Left forelimb (tissue), 1 donor: Measurements from ENCODE around the gene MAPK7.

Source experiments
- DNase-seq: peaks from one replicate; pipeline ENCODE4 v3.0.0-alpha.2; 2018; ENCODE audit warnings: low spot score

MAPK7 gene

DNA sequence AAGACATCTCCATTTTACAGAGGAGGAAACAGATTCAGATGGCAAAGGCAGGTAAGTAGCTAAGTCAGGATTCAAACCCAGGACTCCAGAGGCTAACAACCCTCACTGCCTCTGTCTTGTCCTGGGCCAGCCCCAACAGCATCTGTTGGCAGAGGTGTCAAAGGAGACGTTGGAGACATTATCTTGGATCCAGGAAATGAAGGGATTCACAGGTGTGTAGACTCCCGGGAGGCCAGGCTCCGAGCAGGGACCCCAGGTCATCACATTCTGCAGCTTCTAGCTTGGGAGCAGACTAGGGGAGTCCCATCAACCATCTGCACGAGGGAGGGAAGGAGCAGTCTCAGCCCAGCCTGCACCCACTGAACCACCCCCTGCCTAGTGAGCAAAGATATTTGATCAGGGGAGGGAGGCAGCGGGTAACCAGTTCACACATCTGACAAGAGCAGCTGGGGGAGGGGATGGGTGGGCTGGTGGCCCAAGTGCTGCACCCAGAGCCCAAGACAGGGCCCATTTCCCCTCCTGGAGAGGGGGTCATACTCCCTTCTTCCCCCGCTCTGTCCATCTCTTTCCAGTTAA lies 14.8 kb upstream of the MAPK7 start:
- DNase-seq: no peak

DNA sequence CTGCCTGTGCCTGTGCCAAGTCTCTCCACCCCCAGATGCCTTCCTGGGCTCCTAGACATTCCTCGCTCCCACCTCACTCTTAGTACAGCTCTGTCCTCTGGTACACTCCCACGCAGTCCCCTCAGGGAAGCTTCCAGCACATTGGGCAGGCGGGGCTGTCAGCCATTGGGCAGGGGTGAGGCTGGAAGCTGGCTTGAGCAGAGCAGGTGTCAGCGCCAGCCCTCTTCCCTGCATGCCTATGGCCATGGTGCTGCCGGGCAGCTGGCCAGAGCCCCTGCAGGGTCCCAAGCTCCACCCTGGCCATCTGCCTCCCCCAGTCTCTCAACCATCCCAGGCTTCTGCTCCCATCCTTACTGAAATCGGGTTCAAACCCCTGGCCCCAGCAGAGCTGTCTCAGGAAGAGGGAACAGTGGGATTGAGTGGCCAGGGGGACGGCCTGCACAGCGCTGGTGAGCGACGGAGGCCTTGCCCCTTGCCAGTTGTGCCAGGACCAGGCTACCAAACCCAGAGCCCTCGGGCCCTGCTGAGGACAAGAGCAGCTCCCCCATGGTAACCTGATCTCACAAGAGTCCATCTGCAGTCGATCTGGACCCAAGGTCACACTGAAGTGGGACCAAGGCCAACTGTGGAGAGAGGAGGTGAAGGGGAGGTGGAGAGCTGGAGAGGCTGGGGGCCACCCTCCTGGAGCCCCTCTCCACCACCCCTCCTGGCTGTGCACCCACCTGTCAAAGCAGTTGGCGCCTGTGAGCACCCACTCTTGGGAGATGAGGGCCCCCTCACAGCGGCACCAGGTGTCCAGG lies 13.4 kb upstream of the MAPK7 start:
- DNase-seq: no peak

DNA sequence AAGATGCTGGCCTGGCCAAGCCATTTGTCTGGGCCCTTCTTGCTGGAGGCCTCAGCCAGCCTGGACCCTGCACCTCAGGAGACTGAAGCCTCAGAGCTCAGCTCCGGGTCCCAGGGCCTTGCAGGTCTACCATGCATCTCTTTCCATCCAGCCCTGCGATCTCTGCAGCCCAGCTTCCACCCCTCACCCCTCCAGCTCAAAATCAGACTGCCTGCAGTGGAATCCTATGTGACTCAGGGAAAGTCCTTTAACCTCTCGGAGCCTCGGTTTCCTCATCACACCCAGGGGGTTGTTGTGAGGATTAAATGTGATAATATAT lies 12.8 kb upstream of the MAPK7 start:
- DNase-seq: no peak

DNA sequence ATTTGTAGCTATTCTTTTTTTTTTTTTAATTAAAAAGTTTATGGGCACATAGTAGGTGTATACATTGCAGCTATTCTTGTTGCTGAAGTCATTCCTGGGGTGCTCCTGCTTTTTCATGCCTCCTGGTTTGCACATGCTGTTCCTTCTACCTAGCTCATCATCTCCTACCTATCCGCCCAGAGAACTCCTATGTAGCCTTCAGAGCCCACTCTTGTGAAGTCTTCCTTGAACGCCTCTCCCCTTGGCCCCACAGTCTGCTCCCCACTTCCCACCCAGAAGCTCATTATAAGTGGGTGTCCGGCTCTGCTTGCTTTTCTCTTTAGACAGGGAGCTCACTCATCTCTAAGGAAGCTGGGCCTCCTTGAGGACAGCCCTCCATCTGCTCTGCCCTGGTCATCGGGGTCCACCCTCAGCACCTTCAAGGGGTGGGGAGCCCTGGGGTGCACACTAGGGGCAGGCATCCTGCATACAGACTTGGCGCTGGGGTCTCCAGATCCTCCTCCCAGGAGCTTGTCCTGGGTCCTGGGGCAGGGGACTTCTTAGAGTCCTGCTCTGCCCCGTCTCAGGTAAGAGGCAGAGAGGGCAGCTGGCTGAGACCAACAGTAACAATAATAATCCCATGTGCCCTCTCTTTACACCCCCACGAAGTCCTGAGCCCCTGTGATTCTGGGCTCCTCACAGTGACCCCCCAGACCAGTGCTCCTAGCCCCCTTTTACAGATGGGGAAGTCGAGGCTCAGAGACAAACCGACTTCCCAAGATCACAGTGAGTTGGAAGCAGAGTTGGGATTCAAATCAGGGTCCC lies 12.3 kb upstream of the MAPK7 start:
- DNase-seq: no peak

DNA sequence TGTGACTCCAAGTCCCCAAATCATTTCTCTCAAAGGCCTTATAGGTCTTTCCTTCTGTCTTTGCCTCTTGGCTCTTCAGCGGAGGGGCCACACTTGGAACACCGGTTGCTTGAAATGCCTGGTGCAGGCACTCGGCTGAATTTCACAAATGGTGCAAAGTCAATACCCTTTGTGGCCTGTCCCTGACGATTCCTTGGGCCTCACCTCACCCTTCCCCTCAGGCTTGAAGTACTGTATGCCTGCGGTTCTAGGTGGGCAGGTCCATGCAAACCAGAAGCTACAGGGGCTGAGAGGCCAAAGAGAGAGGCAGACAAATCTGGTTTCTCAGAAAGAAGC lies 11.7 kb upstream of the MAPK7 start:
- no peak for DNase-seq

DNA sequence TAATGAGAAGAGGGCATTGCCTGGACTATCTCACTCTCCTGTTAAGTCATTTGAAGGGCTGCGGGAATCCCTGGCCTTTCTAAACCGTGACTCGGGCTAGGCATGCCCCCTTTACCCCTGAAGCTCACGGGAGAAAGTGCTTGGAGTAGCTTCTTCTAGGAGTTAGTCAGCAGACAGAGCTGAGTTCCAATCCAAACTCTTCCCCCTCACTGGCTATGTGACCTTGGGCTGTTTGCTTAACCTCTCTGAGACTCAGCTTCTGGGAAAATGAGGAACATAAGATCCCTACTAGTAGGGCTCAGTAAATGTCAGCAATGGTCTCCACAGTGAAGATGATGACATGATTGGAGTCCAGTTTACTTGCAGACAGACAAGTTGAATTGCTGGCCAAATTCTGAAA lies 10.1 kb upstream of the MAPK7 start:
- DNase-seq: no peak

DNA sequence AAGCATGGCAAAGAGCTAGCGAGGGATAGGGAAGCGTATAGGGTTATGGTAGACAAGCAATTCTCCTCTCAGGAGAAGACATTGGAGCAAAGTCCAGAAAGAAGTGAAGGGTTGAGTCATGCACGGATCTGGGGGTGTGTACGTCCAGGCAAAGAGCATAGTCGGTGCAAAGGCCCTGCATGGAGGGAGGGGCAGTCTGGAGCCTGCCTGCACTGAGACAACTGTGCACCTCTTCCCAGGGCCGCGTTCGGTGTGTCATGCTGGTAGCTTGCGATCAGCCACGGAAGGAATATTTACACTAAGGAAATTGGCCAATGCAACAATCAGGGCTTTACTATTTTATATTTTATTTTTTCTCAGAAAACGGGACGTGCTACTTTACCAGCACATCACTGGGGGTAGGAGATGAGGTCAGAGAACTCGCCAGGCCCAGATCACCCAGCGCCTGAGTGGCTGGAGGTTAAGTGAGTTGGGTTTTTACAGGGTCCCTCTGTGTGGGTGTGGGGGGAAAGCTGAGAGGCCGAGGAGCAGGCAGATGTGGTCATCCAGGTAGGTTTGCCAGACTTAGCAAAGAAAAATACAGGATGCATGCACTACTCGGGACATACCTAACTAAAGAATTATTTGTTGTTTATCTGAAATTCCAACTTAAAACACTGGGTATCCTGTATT lies 9.1 kb upstream of the MAPK7 start:
- DNase-seq: peak; percentile 30

DNA sequence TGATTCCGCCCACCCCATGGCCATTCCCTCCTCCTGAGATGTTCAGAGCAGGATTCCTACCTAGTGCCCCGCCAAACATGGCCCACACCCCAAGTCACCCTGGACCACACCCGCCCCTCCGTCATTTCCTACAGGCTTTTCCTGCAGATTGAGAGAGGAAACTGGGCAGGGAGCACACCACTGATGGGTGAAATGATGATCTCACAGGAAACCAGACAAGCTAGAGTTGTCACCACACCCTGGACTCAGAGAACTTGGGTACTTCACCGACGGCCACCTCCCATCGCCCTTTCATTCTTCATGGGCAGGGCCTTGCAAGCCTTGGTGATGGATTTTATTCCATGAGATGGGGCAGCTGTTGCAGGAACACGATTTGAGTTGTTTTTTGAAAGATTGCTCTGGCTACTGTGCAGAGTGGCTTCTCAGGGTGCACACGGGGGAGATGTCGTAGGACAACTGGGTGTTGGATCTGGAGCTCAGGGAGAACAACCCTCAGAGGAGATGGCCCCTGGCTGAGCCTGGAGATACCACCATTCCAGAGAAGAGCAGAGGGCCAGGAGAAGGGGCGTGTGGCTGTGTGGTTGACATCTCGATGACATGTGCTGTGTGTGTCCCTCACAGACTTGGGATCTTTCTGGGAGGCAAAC lies 8.3 kb upstream of the MAPK7 start:
- peak; percentile 37 for DNase-seq

DNA sequence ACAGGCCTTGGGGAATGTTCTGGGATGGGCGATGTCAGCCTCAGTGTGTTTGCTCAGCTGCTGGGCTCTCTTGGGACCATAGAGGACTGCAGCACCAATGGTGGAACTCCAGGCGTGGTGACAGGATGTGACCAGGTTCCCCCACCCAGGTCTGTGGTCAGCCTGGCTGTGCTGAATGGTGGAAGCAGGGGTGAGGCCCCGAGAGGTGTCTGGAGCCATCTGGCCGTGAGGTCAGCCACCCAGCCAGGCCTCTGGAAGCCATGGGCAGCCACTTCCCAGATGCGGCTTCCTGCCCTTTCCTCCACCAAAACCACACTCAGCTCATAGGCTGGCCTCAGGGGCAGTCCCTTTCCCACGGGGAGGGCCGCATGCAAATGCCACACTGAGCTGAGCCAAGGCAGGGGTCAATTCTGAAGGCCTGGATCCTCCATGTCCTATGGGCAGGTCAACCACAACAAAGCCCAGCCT lies 7.8 kb upstream of the MAPK7 start:
- peak; percentile 66 for DNase-seq

DNA sequence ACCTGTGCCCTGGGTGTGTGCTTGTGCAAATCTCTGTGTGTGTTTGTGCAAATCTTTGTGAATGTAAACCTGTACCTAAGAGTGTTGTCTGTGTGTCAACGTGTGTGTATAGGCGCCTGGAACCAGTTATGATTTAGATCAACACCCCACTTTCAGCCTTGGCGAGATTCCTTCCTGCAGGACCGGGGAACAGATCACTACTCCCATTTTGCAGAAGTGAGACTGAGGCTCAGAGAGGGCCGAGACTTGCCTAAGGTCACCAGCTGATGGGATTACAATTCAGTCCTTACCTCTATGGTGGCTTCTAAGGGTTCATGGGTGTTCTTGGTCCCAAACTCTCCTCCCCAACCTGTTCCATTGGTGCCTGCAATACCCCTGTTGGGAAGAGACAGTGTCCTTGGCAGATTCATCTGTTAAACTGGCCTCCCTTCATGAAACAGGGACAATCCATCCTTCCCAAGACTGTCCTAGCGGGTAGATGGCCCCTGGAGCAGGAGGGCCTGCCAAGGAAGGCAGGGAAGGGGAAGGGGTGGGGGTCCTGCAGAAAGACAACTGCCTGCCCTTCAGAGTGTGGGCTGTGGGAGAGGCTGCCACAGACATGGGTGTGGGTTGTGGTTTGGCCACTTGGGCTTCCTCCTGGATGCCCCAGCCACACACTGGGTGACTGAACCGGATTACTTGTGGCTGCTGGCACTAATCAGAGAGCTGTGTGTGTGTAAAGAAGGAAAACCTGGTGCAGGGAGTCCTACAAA lies 6.9 kb upstream of the MAPK7 start:
- peak; percentile 40 for DNase-seq

DNA sequence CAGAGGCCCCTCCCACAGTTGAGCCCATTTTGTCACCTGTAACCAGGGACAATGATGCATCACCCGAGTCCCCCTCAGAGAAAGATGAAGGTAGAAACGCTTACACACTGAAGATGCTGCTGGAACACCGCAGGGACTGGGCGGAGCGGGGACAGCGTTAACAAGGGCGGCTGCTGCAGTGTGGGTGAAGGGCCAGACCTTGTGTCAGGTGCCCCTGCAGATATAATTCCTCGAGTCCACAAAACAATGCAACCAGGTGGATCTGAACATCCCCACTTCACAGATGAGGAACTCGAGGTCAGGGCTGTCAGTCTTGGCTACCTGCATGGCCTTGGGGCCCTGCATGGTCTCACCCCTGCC lies 6.3 kb upstream of the MAPK7 start:
- DNase-seq: peak; percentile 53

DNA sequence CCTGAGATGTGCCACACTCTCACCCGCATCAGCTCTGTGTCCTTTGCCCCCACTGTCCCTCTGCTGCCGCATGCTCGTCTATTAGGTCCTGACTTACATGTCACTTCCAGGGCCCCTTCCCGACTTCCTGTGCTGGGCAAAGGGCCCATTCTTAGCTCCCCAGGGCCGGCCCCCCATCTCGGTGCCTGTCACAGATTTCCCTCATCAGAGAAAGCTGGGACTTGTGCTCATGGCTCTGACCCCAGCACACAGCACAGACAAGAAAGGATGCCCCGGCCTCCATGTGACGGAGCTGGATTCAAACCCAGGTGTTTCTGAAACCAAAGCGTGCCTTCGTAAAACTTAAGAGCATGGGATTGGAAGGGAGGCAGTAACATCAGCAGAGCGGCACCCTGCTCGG lies 5.9 kb upstream of the MAPK7 start:
- DNase-seq: no peak

DNA sequence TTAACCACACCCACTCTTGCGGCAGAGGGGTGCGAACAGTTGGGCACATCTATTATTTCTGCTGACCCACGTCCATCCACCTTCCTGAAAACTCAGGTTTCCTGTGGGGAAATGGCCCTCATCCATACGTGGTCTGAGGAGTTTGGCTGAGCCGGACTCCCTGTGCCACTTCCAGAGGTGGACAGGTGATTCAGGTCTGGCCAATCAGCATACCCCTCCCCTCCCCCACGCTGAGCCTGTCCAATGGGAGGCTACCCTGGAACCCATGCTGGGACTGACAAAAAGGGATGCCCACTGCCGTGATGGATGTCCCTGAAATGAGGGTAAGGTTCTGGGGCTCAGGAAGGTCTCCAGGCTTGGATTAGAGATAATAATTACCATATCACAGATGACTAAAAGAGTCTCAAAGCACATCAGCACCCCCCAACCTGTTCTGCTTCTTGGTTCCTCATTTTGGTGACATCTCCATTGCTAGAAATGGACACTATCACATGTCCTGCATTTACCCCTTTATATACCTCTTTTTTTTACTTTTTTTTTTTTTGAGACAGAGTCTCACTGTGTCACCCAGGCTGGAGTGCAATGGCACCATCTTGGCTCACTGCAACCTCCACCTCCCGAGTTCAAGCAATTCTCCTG lies 5.3 kb upstream of the MAPK7 start:
- DNase-seq: peak; percentile 58

DNA sequence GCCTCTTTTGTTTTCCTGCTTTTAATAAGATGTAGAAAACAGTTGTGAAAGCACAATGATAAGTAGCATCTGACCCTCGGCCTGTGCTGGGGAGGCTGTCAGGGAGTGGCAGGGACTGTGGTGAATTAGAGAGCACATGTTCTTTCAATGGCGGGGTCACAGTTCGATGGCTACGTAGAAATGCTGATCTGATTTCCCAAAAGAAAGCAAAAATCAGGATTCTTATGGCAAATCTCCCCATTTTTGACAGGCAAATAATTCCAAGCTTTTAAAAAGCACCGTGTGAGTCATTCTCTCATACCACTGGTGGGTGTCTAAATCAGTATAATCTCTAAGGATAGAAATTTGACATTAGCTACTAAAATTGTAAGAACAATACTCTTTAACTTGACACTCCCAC lies 4.2 kb upstream of the MAPK7 start:
- no peak for DNase-seq

DNA sequence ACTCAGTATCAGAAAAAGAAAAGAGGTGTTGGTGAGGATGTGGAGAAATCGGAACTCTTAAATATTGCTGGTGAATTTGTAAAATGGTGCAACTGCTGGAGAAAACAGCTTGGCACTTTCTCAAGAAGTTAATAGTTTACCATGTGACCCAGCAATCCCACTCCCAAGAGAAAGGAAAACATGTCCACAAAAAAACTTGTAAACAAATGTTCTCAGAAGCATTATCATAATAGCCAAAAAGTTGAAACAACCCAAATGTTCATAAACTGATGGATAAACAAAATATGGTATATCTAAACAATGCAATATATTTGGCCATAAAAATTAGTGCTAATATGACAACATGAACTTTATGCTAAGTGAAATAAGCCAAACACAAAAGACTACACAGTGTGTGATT lies 2.6 kb upstream of the MAPK7 start:
- no peak for DNase-seq

DNA sequence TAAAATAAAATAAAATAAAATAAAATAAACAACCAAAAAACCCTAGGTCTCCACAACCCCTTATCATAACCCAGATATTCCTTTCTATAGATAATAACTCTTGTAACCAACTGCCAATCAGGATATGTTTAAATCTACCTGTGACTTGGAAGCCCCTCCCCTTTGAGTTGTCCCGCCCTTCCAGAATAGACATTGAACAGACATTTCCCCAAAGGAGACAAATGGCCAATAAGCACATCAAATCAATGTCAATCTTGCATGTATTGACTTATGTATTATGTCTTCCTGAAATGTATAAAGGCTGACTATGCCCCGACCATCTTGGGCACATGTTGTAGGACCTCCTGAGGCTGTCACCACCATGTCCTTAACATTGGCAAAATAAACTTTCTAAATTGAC lies 1.5 kb upstream of the MAPK7 start:
- no peak for DNase-seq

DNA sequence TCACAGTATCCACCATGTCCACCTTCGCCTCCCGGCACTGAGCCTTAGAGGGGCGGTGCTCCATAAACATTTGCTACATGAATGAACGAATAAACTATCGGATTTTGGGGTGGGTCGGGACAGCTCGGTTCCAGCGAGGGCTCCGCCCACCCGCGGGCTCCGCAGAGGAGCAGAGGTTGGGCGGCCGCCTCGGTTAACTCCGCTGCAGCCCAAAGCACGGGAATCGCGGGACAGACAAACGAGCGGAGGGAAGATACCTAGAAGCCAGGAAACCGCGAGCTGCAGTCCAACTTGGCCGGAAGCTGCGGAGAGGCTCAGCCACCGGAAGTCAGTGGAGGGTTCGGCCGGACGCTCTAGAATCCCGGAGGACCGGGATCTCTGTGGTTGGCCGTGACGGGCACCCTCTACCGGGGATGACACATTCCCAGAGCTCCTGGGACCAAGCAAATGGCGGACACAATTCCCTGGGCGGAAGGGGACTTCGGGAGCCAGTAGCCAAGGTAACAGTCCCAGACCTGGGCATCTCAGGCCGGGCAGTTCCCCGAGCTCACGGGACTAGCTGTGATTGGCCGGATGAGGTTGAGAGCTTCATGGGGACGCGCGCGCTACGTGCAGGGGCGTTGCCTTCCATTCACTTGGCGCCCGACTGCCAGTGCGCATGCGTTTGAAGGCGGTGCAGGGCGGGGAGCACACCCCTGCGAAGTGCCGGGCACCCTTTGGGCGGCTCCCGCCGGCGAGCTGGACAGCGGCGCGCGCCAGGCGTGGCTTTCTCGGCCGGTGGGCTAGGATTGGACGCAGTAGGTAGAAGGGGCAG lies 489 bp upstream of the MAPK7 start:
- peak; percentile 99 for DNase-seq

DNA sequence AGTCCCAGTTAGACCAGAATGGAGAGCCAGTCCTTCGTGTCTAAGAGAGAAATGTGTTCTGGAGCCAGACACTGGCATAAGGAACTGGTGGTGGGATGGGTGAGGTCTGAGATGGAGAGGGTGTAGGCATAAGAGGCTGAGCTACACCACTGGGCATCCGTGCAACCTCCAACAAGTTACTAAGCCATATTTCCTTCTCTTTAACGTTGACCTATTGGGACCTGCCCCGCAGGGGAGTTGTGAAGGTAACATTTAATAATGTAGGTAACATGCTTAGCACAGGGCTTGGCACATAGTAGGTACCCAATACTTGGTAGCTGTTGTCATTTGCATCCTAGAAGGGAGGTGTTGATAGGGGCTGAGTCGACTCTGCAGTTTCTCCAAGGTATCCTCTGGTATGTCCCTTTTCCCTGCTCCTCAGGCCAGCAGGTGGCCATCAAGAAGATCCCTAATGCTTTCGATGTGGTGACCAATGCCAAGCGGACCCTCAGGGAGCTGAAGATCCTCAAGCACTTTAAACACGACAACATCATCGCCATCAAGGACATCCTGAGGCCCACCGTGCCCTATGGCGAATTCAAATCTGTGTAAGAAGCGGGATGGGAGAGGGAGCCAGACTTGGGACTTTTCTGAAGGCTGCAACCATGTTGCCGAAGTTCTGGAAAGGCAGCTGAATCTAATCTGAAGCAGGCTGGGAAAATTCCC lies 1.2 kb downstream of the MAPK7 start:
- DNase-seq: peak; percentile 62

DNA sequence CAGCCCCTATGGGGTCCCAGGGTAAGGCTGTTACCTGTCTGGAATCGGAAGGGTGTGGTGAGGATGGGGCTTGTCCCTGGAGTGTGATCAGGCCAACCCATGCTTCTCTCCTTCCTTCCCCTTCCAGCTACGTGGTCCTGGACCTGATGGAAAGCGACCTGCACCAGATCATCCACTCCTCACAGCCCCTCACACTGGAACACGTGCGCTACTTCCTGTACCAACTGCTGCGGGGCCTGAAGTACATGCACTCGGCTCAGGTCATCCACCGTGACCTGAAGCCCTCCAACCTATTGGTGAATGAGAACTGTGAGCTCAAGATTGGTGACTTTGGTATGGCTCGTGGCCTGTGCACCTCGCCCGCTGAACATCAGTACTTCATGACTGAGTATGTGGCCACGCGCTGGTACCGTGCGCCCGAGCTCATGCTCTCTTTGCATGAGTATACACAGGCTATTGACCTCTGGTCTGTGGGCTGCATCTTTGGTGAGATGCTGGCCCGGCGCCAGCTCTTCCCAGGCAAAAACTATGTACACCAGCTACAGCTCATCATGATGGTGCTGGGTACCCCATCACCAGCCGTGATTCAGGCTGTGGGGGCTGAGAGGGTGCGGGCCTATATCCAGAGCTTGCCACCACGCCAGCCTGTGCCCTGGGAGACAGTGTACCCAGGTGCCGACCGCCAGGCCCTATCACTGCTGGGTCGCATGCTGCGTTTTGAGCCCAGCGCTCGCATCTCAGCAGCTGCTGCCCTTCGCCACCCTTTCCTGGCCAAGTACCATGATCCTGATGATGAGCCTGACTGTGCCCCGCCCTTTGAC lies 2.4 kb downstream of the MAPK7 start:
- DNase-seq: peak; percentile 62
